ENCODE results near the gene RASGEF1B.

The RASGEF1B gene

GRCh38 chr4:81491943-81492342 is 20.2 kb upstream of the RASGEF1B start:
- no peak for DNase-seq (ENCODE audit: low spot score)
- H3K9me3 ChIP-seq (ENCODE audit: severe bottlenecking): peaks cover 2% of the 10 kb centered on the region
- H3K36me3 ChIP-seq (ENCODE audit: low read depth): no peaks in the 10 kb centered on the region
- no peak for ATAC-seq (ENCODE audit: low read depth)
- no peak for TF ChIP-seq CTCF (IDR thresholded peaks at IDR 0.05; ENCODE audit: poor library complexity, severe bottlenecking)
- H3K4me1 ChIP-seq (ENCODE audit: insufficient read depth, poor library complexity, severe bottlenecking): no peaks in the 10 kb centered on the region
- H3K27me3 ChIP-seq (ENCODE audit: insufficient read depth, poor library complexity, severe bottlenecking): no peaks in the 10 kb centered on the region
- no peak overlapping the region for H3K4me3 ChIP-seq (ENCODE audit: severe bottlenecking)
- no peak overlapping the region for H3K27ac ChIP-seq (ENCODE audit: poor library complexity, severe bottlenecking)

GRCh38 chr4:81490403-81491160 is 18.9 kb upstream of the RASGEF1B start:
- ATAC-seq (ENCODE audit: low read depth): no peak
- no peak for TF ChIP-seq CTCF (IDR thresholded peaks at IDR 0.05; ENCODE audit: poor library complexity, severe bottlenecking)
- Histone ChIP-seq H3K4me1 (ENCODE audit: insufficient read depth, poor library complexity, severe bottlenecking) (no peaks in the 10 kb centered on the region), H3K36me3 (ENCODE audit: low read depth) (no peaks in the 10 kb centered on the region), H3K4me3 (ENCODE audit: severe bottlenecking) (no peak overlapping the region), H3K27ac (ENCODE audit: poor library complexity, severe bottlenecking) (no peak overlapping the region), H3K9me3 (ENCODE audit: severe bottlenecking) (peaks cover 2% of the 10 kb centered on the region), H3K27me3 (ENCODE audit: insufficient read depth, poor library complexity, severe bottlenecking) (no peaks in the 10 kb centered on the region)
- DNase-seq (ENCODE audit: low spot score): no peak

GRCh38 chr4:81486502-81486901 is 14.8 kb upstream of the RASGEF1B start:
- no peak for TF ChIP-seq CTCF (IDR thresholded peaks at IDR 0.05; ENCODE audit: poor library complexity, severe bottlenecking)
- DNase-seq (ENCODE audit: low spot score) (no peak), ATAC-seq (ENCODE audit: low read depth) (no peak)
- Histone ChIP-seq H3K9me3 (ENCODE audit: severe bottlenecking) (no peaks in the 10 kb centered on the region), H3K4me1 (ENCODE audit: insufficient read depth, poor library complexity, severe bottlenecking) (no peaks in the 10 kb centered on the region), H3K27ac (ENCODE audit: poor library complexity, severe bottlenecking) (no peak overlapping the region), H3K27me3 (ENCODE audit: insufficient read depth, poor library complexity, severe bottlenecking) (peaks cover 7% of the 10 kb centered on the region), H3K36me3 (ENCODE audit: low read depth) (no peaks in the 10 kb centered on the region), H3K4me3 (ENCODE audit: severe bottlenecking) (no peak overlapping the region)

- H3K27me3 ChIP-seq (ENCODE audit: insufficient read depth, poor library complexity, severe bottlenecking): peaks cover 7% of the 10 kb centered on the region
- H3K4me3 ChIP-seq (ENCODE audit: severe bottlenecking): no peak overlapping the region
- no peak overlapping the region for H3K27ac ChIP-seq (ENCODE audit: poor library complexity, severe bottlenecking)
- no peaks in the 10 kb centered on the region for H3K36me3 ChIP-seq (ENCODE audit: low read depth)
- no peaks in the 10 kb centered on the region for H3K4me1 ChIP-seq (ENCODE audit: insufficient read depth, poor library complexity, severe bottlenecking)
- TF ChIP-seq CTCF (IDR thresholded peaks at IDR 0.05; ENCODE audit: poor library complexity, severe bottlenecking): no peak
- DNase-seq (ENCODE audit: low spot score) (no peak), ATAC-seq (ENCODE audit: low read depth) (no peak)
- no peaks in the 10 kb centered on the region for H3K9me3 ChIP-seq (ENCODE audit: severe bottlenecking)
Observed at GRCh38 chr4:81485310-81485980, 13.7 kb upstream of the RASGEF1B start.

GRCh38 chr4:81482326-81482725 is 10.6 kb upstream of the RASGEF1B start:
- no peak for TF ChIP-seq CTCF (IDR thresholded peaks at IDR 0.05; ENCODE audit: poor library complexity, severe bottlenecking)
- Histone ChIP-seq H3K36me3 (ENCODE audit: low read depth) (no peaks in the 10 kb centered on the region), H3K27ac (ENCODE audit: poor library complexity, severe bottlenecking) (no peak overlapping the region), H3K4me3 (ENCODE audit: severe bottlenecking) (no peak overlapping the region), H3K27me3 (ENCODE audit: insufficient read depth, poor library complexity, severe bottlenecking) (peaks cover 7% of the 10 kb centered on the region), H3K9me3 (ENCODE audit: severe bottlenecking) (no peaks in the 10 kb centered on the region), H3K4me1 (ENCODE audit: insufficient read depth, poor library complexity, severe bottlenecking) (no peaks in the 10 kb centered on the region)
- DNase-seq (ENCODE audit: low spot score): no peak
- ATAC-seq (ENCODE audit: low read depth): no peak

All from RWPE2 (cell line).